HG03135 (cell line): ENCODE results near the gene LARGE1.

Experiments
- ATAC-seq: cut with Tn5 transposase; IDR thresholded peaks from one replicate; pipeline ENCODE4 v1.9.1; 2021; ENCODE audit warnings: mild to moderate bottlenecking, moderate library complexity; ENCODE audit not compliant: unreplicated experiment

LARGE1 gene

GRCh38 chr22:33786149-33786548 lies 134.1 kb downstream of the LARGE1 start:
- no peak for ATAC-seq

- ATAC-seq, result no peak
Observed at GRCh38 chr22:33785283-33785968, 134.8 kb downstream of the LARGE1 start.

- ATAC-seq, result no peak
Observed at GRCh38 chr22:33781411-33781810, 138.9 kb downstream of the LARGE1 start.

- ATAC-seq, result no peak
Observed at GRCh38 chr22:33780531-33781136, 139.6 kb downstream of the LARGE1 start.

GRCh38 chr22:33779243-33779642 lies 141.0 kb downstream of the LARGE1 start:
- no peak for ATAC-seq

GRCh38 chr22:33776491-33776890 lies 143.8 kb downstream of the LARGE1 start:
- ATAC-seq, result no peak

- ATAC-seq, result no peak
Observed at GRCh38 chr22:33774781-33775180, 145.5 kb downstream of the LARGE1 start.

GRCh38 chr22:33772745-33773144 lies 147.5 kb downstream of the LARGE1 start:
- no peak for ATAC-seq

- ATAC-seq, result no peak
Observed at GRCh38 chr22:33771136-33771535, 149.1 kb downstream of the LARGE1 start.

- ATAC-seq, result no peak
Observed at GRCh38 chr22:33770723-33771122, 149.6 kb downstream of the LARGE1 start.

- no peak for ATAC-seq
Observed at GRCh38 chr22:33766091-33766490, 154.2 kb downstream of the LARGE1 start.

GRCh38 chr22:33758961-33759360 lies 161.3 kb downstream of the LARGE1 start:
- ATAC-seq, result no peak

- no peak for ATAC-seq
Observed at GRCh38 chr22:33757802-33758483, 162.3 kb downstream of the LARGE1 start.

- ATAC-seq, result no peak
Observed at GRCh38 chr22:33757041-33757801, 163.1 kb downstream of the LARGE1 start.

- no peak for ATAC-seq
Observed at GRCh38 chr22:33756508-33756949, 163.7 kb downstream of the LARGE1 start.

- ATAC-seq, result no peak
Observed at GRCh38 chr22:33748714-33749113, 171.6 kb downstream of the LARGE1 start.

GRCh38 chr22:33747576-33748180 lies 172.6 kb downstream of the LARGE1 start:
- ATAC-seq, result no peak

- ATAC-seq, result no peak
Observed at GRCh38 chr22:33747029-33747428, 173.2 kb downstream of the LARGE1 start.

GRCh38 chr22:33746501-33746928 lies 173.8 kb downstream of the LARGE1 start:
- ATAC-seq, result no peak

GRCh38 chr22:33745501-33745900 lies 174.8 kb downstream of the LARGE1 start:
- ATAC-seq, result no peak

GRCh38 chr22:33743756-33744155 lies 176.5 kb downstream of the LARGE1 start:
- no peak for ATAC-seq
